ENCODE measurements around the gene DHRS7B.
"Not testable (repeated sequence)": the region's sequence is repeated elsewhere in the genome, so short reads cannot be mapped to it uniquely, and the experiment has no call there.

DHRS7B gene

DNA sequence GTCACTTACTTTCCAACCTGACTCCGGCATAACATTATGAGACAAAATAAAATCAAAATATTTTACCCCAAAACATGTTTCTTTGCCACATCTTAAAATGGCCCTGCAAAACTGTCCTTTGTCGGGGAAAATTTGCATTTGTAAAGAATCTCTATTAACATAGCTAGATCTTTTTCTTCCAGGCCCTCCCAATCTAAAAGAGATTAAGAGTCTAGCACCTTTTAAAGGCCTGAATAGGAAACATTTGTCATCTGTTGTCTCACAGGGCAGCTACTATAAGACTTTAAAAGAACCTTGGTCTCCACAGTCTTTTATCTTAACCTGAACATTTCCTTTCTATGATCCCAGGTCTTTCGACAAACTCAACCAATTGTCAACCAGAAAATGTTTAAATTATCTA lies 18.1 kb upstream of the DHRS7B start:
- DNase-seq (ENCODE audit: low spot score) = no peak

GRCh38 chr17:21113049-21113690 lies 13.6 kb upstream of the DHRS7B start:
- DNase-seq (ENCODE audit: low spot score) = no peak

GRCh38 chr17:21113716-21114115 lies 13.0 kb upstream of the DHRS7B start:
- DNase-seq (ENCODE audit: low spot score) = no peak

DNA sequence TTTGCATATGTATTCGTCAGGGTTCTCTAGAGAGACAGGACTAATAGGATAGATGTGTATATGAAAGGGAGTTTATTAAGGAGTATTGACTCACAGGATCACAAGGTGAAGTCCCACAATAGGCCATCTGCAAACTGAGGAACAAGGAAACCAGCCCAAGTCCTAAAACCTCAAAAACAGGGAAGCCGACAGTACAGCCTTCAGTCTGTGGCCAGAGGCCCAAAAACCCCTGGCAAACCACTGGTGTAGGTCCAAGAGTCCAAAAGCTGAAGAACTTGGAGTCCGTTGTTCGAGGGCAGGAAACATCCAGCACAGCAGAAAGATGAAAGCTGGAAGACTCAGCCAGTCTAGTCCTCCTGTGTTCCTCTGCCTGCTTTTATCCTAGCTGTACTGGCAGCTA lies 12.0 kb upstream of the DHRS7B start:
- not testable (repeated sequence) for DNase-seq (ENCODE audit: low spot score)

GRCh38 chr17:21119247-21119918 lies 7.4 kb upstream of the DHRS7B start:
- peak; percentile 82 for DNase-seq (ENCODE audit: low spot score)

GRCh38 chr17:21119919-21120249 lies 6.9 kb upstream of the DHRS7B start:
- DNase-seq (ENCODE audit: low spot score) = no peak

- DNase-seq (ENCODE audit: low spot score) = no peak
Observed at GRCh38 chr17:21124086-21124485, 2.7 kb upstream of the DHRS7B start.

DNA sequence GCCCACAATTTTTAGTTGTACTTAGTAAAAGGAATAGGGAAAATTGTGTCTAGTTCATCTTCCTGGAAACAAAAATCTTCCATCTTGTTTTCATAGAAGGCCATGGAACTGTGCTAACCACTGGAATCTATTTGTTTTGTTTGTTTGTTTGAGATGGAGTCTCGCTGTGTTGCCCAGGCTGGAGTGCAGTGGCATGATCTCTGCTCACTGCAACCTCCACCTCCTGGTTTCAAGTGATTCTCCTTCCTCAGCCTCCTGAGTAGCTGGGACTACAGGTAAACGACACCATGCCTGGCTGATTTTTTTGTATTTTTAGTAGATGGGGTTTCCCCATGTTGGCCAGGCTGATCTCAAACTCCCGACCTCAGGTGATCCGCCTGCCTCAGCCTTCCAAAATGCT lies 2.2 kb upstream of the DHRS7B start:
- DNase-seq (ENCODE audit: low spot score) = not testable (repeated sequence)

- no peak for DNase-seq (ENCODE audit: low spot score)
Observed at GRCh38 chr17:21125862-21126261, 902 bp upstream of the DHRS7B start.

DNA sequence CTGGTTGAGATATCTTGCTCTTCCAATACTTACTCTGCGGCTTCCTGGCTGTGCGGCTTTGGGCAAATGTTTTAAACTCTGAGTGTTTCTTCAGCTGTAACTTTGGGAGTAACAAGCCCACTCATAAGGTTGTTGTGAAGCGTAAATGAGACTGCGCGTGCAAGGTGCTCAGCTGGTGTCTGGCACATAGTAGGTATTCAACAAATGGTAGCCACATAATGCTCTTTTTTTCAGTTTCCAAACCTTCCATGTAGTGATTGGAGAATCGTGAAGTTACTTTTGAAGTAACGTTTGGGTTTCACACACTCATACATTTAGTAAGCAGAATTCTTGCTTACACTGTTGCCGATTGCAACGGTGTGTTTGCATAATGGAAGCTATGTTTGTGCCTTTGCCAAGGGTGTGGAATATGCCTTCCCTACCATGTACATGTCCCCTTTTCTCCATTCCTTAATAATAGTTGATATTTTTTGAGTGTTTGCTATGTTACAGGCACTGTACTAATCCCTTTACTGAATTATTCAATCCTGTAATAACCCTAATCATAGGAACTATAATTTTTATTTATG lies 829 bp downstream of the DHRS7B start:
- DNase-seq (ENCODE audit: low spot score) = no peak

GRCh38 chr17:21129023-21129681 lies 2.4 kb downstream of the DHRS7B start:
- DNase-seq (ENCODE audit: low spot score) = peak; percentile 25

DNA sequence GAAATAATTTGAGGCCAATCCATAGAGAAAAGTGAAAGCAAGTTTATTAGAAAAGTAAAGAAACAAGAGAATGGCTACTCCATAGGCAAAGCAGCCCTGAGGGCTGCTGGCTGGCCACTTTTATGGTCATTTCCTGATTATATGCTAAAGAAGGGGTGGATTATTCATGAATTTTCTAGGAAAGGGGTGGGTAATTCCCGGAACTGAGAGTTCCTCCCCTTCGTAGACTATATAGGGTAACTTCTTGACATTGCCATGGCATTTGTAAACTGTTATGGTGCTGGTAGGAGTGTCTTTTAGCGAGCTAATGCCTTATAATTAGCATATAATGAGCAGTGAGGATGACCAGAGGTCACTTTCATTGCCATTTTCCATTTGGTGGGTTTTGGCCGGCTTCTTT lies 4.4 kb downstream of the DHRS7B start:
- DNase-seq (ENCODE audit: low spot score) = no peak

GRCh38 chr17:21132428-21132827 lies 5.7 kb downstream of the DHRS7B start:
- no peak for DNase-seq (ENCODE audit: low spot score)

- DNase-seq (ENCODE audit: low spot score) = no peak
Observed at GRCh38 chr17:21134559-21134958, 7.8 kb downstream of the DHRS7B start.

- no peak for DNase-seq (ENCODE audit: low spot score)
Observed at GRCh38 chr17:21140911-21141310, 14.1 kb downstream of the DHRS7B start.

DNA sequence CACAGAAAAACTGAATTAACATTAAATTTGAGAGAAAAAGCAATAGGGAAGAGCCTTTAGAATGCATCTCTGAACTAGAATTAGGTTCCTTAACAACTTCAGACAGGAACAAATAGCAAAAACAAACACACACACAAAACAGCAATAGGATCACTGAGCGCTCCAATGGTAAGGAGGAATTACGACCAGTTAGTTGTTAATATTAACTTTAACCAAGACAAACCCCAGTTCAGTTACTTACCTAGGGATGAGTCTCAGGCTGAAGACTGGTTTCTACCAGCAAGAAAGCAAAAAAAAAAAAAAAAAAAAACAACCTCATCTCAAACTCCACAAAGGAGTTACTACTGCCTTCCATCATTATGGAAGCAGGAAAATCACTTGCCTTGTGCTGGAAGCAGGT lies 14.6 kb downstream of the DHRS7B start:
- DNase-seq (ENCODE audit: low spot score) = no peak

DNA sequence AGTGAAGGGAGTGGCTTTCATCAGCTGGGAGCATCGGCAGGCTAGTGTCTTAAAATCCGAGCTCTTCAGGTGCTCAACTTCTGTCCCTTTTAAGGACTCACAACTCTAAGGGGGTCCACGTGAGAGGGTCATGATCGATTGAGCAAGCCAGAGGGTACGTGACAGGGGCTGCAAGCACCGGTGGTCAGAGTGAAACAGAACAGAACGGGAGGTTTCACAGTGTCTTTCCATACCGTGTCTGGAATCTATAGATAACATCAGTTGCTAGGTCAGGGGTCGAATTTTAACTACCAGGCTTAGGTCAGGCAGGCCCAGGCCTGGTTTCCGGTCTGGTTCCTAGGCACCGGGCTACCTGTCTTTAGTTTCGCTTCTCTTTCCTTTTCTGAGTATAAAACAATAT lies 15.3 kb downstream of the DHRS7B start:
- DNase-seq (ENCODE audit: low spot score) = not testable (repeated sequence)

- DNase-seq (ENCODE audit: low spot score) = no peak
Observed at GRCh38 chr17:21143695-21144094, 16.9 kb downstream of the DHRS7B start.

GRCh38 chr17:21144299-21144698 lies 17.5 kb downstream of the DHRS7B start:
- not testable (repeated sequence) for DNase-seq (ENCODE audit: low spot score)

DNA sequence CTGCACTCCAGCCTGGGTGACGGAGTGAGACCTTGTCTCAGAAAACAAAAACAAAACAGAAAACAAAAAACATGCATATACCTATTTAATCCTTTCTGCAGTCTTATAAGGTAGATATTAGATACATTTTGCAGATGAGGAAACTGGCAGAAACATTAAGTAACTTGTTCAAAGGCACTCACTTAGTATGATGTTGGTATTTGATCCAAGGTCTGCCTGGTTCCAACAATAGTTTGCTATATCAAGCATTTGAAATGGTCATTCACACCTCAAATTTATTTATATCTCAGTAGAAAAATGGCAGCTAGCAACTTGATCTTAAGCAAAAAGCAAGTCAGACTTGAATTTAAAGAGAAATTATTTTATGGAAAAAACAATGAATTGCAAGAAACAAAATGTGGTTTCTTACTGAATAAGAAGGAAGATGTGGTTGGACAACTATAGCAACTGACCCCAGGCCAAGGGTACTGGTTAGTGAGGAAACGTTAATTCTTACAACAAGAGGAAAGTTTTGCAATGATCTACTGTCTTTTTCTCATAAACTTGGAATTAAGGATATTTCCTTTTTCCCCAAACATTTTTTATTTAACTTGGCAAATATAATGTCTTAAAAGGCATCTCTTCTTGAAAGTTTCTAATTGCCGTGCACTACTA lies 19.7 kb downstream of the DHRS7B start:
- no peak for DNase-seq (ENCODE audit: low spot score)

DNA sequence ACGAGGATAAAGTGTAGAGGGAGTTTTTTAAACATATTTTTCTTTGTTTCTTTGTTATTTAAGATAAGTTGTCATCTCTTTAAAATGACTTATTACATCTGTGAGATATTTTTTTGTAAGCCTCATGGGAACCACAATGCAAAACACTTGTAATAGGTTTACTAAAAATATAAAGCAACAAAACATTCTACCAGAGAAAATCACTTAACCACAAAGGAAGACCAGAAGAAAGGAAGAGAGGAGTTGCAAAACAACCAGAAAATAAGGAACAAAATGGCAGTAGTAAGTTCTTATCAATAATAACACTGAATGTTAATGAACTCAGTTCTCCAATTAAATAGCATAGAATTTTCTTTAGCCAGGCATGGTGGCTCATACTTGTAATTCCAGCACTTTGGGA lies 22.9 kb downstream of the DHRS7B start:
- no peak for DNase-seq (ENCODE audit: low spot score)

GRCh38 chr17:21152731-21153130 lies 26.0 kb downstream of the DHRS7B start:
- no peak for DNase-seq (ENCODE audit: low spot score)
